GM18517 (cell line): ENCODE data around the gene DPYSL4.

ENCODE experiments used
- ATAC-seq: cut with Tn5 transposase; IDR thresholded peaks from one replicate; pipeline ENCODE4 v1.9.1; 2021; ENCODE audit warnings: mild to moderate bottlenecking, moderate library complexity; ENCODE audit not compliant: unreplicated experiment

Gene DPYSL4

DNA sequence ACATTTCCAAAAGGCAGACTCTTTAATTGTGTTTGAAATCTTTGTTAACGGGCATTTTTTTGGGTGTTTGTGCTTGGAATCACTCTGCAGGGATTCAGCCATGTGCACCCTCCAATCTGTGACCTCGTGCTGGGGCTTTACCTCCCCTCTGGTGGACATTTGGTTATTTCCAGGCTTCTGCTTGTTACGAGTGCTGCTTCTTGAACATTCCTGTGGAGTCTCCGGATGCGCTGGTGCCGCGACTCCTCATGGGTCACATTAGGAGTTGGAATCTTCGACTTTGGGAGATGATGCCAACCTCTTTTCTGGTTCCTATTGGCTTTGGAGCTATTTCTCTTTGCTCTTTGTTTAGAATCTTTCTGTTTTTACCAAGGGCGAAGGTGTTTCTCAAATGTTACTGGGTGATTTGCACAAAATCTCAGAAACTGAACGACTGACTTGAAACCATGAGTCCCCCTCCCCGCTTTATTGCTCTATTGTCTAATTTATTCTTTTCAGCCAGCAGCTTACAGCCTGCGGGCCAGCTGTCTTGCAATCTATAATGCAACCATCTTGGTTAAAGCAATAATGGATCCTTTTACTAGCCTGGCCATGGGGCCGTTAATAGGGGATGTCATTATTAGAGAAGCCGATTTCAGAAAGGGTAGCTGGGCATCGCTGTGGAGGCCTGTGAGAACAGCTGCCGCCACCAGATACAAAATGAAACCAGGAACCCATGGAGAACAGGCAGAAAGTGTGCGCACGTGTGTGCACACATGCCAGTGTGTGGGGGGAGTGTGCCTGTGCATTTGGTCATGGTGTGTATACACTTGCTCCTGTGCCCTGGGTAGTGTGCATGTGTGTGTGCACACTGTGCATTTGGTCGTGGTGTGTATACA is 9.9 kb upstream of the DPYSL4 start:
- no peak for ATAC-seq

DNA sequence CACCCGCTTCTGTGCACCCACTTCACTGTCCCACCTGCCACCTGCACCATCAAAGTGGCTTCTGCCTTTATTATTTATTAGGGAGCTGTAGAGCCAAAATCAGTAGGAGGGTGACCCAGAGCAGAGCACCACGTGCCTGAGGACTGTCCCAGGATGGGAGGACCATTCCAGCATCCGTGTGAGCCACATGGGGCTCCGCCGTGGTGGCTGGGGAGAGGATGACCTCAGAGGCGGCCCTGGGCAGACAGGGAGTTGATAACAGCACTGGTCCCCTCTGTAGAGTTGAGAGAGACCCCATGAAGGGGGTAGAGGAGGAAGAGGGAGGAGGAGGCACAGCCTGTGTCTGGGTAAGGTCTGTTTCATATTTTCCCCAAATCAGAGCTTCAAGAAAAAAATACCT is 8.7 kb upstream of the DPYSL4 start:
- ATAC-seq = no peak

DNA sequence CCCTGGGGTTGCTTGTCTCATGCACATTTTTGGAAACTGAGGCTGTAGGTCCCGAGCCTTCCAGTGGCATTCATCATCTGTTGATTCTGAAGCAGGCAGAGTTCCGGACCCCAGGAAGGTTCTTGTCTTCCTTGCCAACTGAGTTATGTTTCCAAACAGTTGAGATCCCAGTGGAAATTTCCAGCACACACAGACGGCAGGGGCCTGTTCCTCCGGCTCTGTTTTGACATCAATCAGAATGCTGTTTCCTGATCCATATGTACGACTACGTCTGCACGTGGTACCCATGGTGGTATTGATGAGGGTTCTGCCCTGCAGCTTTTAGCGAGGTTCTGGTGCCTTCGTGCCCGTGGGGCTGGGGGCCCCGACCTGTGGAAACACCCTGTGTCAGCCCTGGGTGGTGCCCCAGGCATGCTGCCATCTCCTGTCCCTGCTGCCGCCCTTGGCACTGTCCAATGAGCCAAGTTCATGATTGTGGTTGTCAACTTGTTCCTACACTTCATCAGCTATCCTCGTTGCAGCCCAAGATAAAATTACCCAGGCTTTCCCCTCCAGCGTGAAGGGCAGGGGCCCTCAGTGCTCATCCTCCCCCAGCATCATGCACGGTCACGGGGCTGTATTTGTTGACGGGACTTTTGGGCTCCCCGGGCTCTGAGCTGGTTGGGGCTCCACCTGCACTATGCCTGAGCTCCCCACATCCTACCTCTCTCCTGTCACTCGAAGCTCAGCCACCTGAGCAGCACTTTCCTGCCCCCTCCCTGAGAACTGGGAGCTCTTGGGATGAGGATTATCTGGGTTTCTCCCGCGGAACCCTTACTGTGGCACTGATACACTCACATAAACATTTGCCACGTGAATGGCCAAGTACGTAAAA is 7.8 kb upstream of the DPYSL4 start:
- no peak for ATAC-seq

DNA sequence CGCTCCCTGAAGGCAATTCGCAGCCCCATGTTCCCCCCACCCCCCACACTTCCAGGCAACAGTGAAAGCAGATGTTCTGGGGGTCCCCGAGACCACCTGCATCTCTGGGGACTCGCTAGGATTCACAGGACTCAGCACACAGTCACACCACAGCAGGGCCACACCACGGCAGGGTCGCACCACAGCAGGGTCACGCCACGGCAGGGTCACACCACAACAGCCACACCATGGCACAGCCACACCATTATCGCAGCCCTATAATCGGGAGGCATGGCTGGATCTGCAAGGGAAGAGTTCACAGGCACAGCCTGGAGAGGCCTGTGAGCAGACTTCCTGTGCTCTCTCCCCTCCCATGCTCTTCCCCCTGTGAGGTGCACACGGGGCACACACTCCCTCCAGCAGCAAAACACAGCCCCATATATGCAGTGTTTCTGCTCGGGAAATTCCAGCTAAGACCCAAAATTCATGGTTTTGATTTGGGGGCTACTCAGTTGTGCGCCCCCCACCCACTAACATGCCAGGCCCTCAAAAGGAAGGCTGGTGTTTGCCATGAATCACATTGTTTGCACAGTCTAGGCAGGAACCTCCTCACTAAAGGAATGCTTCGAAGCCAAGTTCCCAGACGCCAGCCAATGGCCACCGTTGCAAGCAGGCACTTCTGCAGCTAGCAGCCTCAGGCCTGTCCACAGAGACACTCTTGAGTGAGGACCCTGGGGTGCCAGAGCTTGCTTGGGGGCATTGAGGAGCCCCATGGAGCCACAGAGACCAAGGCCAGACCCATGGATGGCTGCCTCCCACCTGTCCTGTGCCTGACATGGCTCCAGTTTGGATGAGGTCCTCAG is 7.0 kb upstream of the DPYSL4 start:
- no peak for ATAC-seq

DNA sequence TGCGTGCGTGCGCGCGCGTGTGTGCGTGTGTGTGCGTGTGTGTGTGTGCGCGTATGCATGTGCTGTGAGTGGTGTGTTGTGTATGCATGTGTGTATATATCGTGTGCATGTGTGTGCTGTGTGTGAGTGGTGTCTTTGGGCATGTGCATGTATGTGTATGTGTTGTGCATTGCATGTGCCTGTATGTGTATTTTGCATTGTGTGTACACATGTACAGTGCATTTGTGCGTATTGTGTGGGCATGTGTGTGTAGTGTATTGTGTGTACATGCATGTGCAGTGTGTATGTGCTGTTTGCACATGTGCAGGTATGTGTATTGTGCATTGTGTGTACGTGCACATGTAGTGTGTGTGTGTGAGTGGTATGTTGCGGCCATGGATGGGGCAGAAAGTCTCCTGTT is 6.0 kb upstream of the DPYSL4 start:
- ATAC-seq = no peak

DNA sequence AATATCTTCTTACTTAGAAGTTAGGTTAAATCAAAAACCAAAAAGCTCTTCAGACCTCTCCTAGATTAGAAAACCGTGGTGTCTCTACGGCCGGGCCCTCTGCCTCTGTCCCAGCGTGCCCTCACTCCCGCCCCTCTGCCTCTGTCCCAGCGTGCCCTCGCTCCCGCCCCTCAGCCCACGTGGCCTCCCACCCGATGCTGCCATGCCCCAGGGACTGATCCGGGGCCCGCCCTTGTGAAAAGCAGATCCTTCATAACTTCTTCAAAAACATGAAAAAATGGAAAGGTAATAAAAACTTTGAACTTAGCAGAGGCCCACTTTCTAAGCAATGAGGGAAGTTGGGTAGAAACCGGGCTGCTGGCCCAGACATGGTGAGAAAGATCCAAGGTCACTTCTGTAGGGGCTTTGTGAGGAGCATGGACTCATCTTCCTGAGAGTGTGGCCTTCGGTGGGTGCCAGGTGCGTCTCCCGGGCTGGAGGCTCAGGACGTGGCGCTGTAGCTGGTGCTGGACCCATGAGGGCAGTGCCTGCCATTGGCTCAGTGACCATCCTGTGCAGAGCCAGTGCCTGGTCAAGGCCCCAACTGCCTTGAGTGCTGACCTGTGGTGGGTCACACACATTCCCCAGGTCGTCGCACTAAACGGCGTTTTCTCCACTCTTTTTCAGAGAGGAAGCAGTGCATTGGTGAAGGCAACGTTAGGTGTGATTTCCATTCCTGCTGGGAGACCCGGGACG is 4.9 kb upstream of the DPYSL4 start:
- no peak for ATAC-seq

DNA sequence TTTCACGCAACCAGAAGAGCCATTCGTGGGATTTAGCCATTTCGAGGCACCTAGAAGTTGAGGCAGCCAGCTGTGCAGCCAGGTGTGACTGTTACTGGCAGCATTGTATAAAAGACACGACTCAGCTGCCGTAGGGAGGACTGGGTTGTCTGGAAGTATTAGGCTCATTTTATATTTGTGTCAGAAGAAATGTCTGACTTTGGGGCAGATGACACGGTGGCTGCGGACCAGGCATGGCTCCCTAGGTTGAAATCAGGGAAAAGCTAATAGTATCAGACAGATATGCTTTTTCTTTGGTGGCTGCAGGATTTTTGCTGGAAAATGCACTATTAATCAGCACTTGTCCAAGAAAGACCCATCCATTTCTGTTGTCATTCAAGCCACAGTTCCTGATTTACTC is 4.2 kb upstream of the DPYSL4 start:
- ATAC-seq = no peak

DNA sequence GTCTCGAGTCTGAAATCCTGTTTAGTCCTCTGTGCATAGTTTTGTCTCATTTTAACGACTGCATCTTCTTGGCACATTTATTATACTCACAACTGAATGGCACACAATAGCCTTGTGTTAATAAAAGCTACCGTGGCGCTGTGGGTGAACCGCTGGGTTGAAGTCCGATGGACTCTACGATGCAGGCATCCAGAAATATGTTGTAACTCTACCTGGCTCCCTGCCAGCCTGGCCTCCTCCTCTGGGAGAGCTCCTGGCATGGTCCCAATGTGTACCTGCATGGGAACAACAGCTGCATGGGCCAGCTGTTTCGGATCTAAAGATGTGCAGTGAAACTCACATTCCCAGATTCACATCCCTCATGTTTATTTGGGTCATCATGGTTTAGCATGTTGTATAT is 3.7 kb upstream of the DPYSL4 start:
- no peak for ATAC-seq

DNA sequence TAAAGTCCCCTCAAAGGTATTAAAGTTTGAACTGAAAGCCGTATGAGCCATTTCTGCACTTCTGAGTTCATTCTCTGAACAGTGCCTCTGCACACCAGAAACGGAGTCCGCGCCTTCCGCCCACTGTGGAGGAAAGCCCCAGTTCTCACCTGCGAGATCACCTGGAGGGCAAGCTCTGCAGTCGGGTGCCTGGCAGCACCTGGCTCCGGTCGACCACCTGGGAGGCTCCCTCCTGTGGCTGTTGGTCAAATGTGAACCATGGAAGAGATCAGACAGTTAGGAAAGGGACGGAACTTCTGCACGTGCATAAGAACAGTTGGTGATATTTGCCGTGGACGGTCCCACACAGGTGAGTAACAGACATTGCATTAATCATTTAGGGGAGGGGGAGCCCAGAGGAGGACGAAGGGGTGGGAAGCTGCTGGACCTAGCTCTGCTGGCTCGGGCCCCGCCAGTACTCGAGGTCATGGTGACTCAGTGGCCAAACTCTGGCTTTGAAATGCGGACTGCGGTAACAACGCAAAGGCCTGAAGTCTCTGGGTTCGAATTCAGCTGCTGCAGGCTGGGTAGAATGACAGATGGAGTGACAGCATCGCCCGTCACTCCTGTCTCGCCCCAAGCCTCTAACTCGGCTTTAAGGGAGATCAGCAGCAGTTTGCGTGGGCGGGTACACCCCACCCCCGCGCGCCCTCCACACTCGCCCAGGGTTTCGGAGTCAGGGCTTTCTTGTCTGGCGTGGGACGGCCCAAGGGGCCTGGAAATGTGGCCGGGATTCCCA is 1.7 kb upstream of the DPYSL4 start:
- no peak for ATAC-seq

DNA sequence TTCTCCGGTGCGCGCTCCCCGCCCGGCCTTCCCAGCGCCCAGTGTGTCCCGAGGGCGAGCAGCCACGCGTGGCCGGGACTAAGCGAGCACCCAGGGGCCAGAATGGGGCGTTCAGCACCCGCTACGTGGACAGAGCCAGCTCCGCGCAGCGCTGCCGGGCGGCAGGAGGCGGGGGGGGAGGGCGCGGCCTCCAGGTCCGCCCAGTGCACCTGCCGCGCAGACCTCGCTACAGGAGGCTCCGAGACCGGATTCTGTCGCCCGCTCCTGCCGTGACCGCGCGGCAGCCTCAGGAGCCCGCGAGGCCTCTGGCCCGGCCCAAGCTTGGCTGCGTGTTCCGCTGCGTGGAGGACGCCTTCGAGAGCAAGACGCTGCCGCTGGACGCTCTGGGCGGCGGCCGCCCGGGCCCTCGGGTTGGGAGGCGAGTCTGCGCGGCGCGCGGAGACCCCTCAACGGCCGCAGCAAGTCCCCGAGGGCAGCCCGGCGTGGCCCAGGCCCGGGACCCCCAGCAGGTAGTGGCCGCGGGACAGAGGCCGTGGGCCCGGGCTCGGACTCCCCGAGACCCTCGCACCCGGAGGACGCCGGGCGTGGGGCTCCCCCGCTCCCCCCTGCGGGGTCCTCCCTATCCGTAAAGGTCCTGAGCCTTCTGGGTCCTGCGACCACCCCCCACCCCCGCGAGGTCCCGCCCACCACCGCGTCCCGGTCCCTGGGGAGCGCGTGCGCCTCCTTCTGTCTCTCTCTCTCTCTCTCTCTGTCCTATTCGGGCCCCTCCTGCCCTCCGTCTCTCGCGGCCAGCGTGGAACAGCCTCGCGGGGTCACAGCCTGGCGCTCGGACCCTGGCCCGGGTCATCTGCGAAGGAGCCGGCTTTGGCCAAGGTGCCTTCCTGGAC is 904 bp upstream of the DPYSL4 start:
- no peak for ATAC-seq

DNA sequence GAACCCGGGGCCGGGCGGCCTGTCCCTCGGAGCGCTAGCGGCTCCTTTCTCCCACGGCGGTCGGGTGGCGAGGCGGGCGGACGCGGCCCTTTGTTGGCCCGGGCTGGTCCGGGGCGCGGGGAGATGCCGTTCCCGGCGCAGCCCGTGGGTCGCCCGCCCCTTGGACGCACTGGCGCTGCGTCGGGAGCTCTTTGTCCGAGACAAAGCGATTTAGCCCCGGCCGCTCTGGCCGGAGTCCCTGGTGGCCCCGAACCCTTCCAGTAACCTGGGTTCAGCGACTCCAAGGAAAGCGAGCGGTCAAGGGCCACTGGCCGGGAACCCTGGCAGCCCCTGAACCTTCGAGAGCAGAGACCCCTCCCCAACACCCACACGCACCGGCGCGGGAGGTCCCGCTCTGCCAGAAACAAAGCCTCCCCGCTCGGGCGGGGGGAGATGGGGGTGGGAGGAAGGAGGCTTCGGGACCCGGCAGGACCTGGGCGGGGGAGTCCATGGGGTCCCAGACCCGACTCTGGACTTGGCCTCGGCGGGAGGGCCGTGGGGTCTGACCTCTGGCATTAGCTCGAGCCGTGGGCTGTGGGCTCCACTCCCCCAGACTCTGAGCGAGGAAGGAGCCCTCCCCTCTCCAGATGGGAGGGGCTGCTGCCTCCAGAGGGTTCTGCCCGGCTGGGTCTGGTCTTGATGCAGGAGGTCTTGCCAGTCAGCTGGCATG is 836 bp downstream of the DPYSL4 start:
- no peak for ATAC-seq

DNA sequence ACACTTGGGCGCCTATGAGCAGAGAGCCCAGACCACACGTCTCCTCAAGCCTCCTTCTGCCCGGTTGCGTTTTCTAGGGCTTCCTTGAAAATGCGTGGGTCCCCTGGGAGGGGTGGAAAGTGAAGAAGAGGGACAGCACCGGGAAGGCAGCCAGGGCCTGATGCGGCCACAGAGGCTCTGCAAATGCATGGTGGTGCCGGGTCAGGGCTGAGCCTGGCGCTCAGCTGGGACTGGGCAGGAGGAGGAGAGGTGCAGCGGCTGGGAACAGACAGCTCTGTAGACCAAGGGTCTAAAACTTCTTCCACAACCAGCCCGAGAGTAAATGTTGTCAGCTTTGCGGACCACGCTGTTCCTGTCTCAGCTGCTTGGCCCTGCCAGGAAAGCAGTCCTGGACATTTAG is 1.6 kb downstream of the DPYSL4 start:
- ATAC-seq = no peak

DNA sequence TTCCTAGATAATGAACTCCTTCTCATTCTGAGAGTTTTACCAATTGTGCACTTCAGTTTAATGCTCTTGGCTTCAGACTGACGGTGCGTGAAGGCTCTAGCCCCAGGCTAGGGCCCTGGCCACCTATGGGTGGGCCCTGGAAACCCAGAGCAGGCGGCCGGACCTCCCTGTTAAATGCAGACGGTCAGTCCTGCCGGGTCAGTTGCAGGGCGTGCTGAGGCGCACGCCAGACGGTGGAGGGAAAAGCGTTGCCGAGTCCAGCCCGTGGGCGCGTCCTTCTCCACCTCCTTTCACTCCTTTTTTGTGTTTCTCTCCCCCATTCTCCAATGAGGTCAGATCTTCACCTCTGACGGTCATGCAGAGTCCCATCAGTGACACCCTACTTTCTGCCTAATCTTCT is 2.3 kb downstream of the DPYSL4 start:
- ATAC-seq = no peak

DNA sequence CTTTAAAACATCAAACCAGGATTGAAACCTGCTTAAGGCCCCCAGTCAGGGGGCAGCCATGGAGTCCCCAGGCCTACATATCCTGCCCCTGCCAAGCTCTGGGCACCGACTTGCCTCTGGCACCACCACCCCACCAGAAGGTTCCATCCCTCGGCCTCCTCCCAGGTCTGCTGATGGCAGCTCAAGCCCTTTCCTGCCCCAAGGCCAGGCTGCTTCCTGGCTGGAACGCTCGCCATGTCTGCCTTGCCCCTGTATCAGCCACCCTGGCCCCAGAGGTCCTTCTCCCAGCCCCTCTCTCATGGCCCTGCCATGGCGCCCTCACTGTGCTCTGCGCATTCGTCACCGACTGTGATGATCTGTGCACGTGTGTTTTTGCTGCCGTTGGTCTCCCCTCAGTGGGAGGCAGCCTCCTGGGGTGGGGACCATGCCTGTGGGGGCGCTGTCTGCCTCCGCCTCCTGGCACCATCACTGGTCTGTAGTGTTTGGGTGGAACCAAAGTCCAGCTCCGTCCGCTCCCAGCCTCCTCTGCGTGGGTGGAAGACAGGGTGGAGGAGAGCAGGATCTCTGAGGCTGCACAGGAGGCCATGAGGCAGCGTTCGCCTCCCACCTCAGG is 3.2 kb downstream of the DPYSL4 start:
- ATAC-seq = no peak

DNA sequence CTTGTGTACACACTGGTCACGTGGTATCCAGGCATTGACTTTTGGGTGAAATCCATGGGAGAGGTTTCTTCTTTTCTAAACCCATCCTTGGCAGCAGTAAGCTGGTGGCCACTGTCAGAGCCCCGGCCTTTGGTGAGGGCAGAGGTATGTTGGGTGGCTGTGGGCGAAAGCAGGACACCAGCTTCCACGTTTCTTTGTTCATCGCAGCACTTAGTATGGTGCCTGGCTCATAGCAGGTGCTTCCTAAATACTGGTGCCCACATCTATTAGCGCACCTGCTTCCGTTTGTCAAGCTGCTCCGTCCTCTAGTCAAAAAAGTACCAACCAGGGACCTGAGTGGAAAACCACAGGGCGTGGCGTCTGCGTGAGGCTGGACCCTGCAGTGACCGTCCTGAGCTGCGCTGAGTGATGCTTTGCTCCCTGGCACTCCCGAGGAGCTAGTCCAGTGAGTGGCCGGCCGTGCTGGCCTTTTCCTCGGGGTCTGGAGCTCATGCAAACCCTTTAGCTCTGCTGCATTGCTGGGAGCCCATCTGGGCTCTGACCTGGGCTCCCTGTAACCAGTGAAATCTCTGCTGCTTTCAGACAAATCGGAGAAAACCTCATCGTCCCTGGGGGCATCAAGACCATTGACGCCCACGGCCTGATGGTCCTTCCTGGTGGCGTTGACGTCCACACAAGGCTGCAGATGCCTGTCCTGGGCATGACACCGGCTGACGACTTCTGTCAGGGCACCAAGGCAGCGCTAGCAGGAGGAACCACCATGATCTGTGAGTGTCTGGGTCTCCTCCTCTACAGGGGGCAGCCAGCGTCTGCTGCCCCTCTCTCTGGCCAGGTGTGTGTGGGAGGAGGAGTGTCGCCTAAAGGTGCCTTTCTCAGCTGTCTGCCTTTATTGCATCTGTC is 5.6 kb downstream of the DPYSL4 start:
- no peak for ATAC-seq

DNA sequence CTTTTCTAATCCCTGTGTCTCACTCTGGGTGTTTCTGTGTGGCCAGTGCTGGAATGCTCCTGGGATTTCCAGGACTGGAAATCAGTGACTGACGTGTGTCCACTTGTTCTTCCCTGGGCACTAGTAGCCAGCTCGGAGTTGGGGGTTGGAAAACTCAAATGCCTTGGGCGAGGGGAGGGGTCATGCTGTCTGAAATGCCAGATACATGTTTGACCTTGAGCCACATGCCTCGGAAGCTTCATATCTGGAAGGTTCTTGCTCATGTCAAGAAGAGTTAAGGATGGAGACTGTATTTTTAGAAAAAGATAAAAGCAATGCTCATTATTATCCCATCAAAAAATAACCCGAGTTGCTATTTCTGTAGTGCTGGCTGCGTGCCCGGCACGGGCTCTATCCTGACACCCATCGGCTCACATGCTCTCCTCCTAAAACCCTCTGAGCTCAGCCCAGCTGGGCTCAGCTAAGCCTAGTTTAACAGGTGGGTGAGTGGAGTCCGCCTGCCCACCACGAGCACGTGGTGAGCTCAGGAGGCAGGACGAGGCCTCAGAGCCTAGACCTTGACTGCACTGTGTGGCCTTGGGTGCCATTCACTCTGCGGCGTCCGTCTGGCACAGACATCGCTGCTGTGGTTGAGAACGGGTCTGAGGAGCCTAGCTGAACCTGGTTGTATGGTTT is 6.4 kb downstream of the DPYSL4 start:
- no peak for ATAC-seq
